CD14-positive monocyte (primary cell): ENCODE data around the gene ALDH16A1. TPM values are rescaled to one million over a fixed set of nuclear protein-coding genes. Genes with fewer than 3 reads are reported as not detected.
A peak's percentile ranks its signal among the peaks of the same experiment; 100 is the strongest.

Experiments
- DNase-seq, 3 donors: peaks; one replicate each; pipeline ENCODE4 v3.0.0-alpha.2; 2011 to 2022
- H2AFZ ChIP-seq: 2 replicates; pipeline ENCODE4 v1.6.0; 2012; ENCODE audit warnings: mild to moderate bottlenecking, low read depth, low read length, inconsistent platforms; ENCODE audit not compliant: insufficient read depth, poor library complexity, severe bottlenecking
- H3K27ac ChIP-seq, 2 donors: 1 replicate in 1 of 2; 2 replicates in 1 of 2; pipeline ENCODE4 v1.5.1; 2012 to 2013; ENCODE audit warnings: low read length in 2 of 2, control low read depth in 1 of 2, inconsistent platforms in 1 of 2, low read depth in 1 of 2, mild to moderate bottlenecking in 1 of 2
- H3K27me3 ChIP-seq, 2 donors: one replicate each; pipeline versions ENCODE4 v1.6.0 to v1.6.1; 2011 to 2013; ENCODE audit warnings: low read length in 2 of 2; ENCODE audit not compliant: control insufficient read depth in 2 of 2, insufficient read depth in 2 of 2
- H3K36me3 ChIP-seq, 2 donors: replicated peaks in 1 of 2; 1 replicate in 1 of 2; 2 replicates in 1 of 2; pipeline versions ENCODE4 v1.5.1 to v1.6.1; 2012 to 2013; ENCODE audit warnings: low read length in 2 of 2, control low read depth in 1 of 2, inconsistent platforms in 1 of 2, mild to moderate bottlenecking in 1 of 2; ENCODE audit not compliant: insufficient read depth in 2 of 2, control insufficient read depth in 1 of 2
- H3K4me1 ChIP-seq, 2 donors: 1 replicate in 1 of 2; 2 replicates in 1 of 2; pipeline versions ENCODE4 v1.5.1 to v1.6.1; 2012 to 2013; ENCODE audit warnings: low read length in 2 of 2, control low read depth in 1 of 2, inconsistent platforms in 1 of 2, mild to moderate bottlenecking in 1 of 2, moderate library complexity in 1 of 2; ENCODE audit not compliant: insufficient read depth in 2 of 2, control insufficient read depth in 1 of 2
- H3K4me2 ChIP-seq: replicated peaks from 2 replicates; pipeline ENCODE3; 2012; ENCODE audit warnings: low read length, moderate library complexity, mild to moderate bottlenecking; ENCODE audit not compliant: poor library complexity, severe bottlenecking; ENCODE audit errors: extremely low read depth
- H3K4me3 ChIP-seq, 3 experiments: fragments of 200-600 bp in 1 of 3; sonication (generic) in 1 of 3; replicated peaks in 1 of 3; 1 replicate in 2 of 3; 2 replicates in 1 of 3; pipeline ENCODE4 v1.5.1; 2011 to 2013; ENCODE audit warnings: low read length in 3 of 3, mild to moderate bottlenecking in 3 of 3, control low read depth in 2 of 3, low read depth in 2 of 3, inconsistent platforms in 1 of 3, moderate library complexity in 1 of 3
- H3K79me2 ChIP-seq: 2 replicates; pipeline ENCODE4 v1.6.0; 2012; ENCODE audit warnings: mild to moderate bottlenecking, control low read depth, inconsistent platforms, low read length, moderate library complexity; ENCODE audit not compliant: insufficient read depth
- H3K9ac ChIP-seq: 2 replicates; pipeline ENCODE4 v1.6.0; 2017; ENCODE audit warnings: low read length, mild to moderate bottlenecking; ENCODE audit not compliant: insufficient read depth, poor library complexity, severe bottlenecking
- H3K9me3 ChIP-seq, 2 donors: replicated peaks in 1 of 2; 1 replicate in 1 of 2; 2 replicates in 1 of 2; pipeline versions ENCODE4 v1.5.1 to v1.6.1; 2012 to 2013; ENCODE audit warnings: low read length in 2 of 2, control low read depth in 1 of 2; ENCODE audit not compliant: control insufficient read depth in 1 of 2, insufficient read depth in 1 of 2
- H4K20me1 ChIP-seq: 2 replicates; pipeline ENCODE4 v1.6.0; 2012; ENCODE audit warnings: mild to moderate bottlenecking, low read length, control low read depth, moderate library complexity; ENCODE audit not compliant: insufficient read depth
- H3K27ac Mint-ChIP-seq, 7 donors: one replicate each; pipeline ENCODE4 v1.8.0; 2020; ENCODE audit warnings: mild to moderate bottlenecking in 7 of 7, mixed read lengths in 7 of 7, moderate library complexity in 6 of 7, inconsistent platforms in 2 of 7
- H3K27me3 Mint-ChIP-seq, 3 donors: one replicate each; pipeline ENCODE4 v1.8.0; 2021 to 2022; ENCODE audit warnings: low read depth in 3 of 3, mild to moderate bottlenecking in 3 of 3, mixed read lengths in 3 of 3, moderate library complexity in 3 of 3, inconsistent platforms in 1 of 3
- H3K36me3 Mint-ChIP-seq, 2 donors: one replicate each; pipeline ENCODE4 v1.8.0; 2020; ENCODE audit warnings: mixed read lengths in 2 of 2, inconsistent platforms in 1 of 2, mild to moderate bottlenecking in 1 of 2
- H3K4me1 Mint-ChIP-seq: one replicate; pipeline ENCODE4 v1.8.0; 2020; ENCODE audit warnings: mild to moderate bottlenecking, mixed read lengths
- H3K4me3 Mint-ChIP-seq, 2 donors: one replicate each; pipeline ENCODE4 v1.8.0; 2020; ENCODE audit warnings: mild to moderate bottlenecking in 2 of 2, mixed read lengths in 2 of 2, moderate library complexity in 1 of 2
- H3K9me3 Mint-ChIP-seq, 7 donors: one replicate each; pipeline ENCODE4 v1.8.0; 2020 to 2022; ENCODE audit warnings: mixed read lengths in 7 of 7, mild to moderate bottlenecking in 6 of 7, moderate library complexity in 6 of 7, inconsistent platforms in 2 of 7
- CTCF ChIP-seq: fragments of 200-600 bp; IDR thresholded peaks from one replicate; pipeline ENCODE4 v1.8.0; 2022; ENCODE audit warnings: antibody characterized with exemption, mild to moderate bottlenecking
- WGBS: methylation state at CpG from one replicate; pipeline ENCODE4 v1.1.5; 2013; ENCODE audit warnings: missing lambda C conversion rate; ENCODE audit not compliant: insufficient coverage; 5-methylcytosine and 5-hydroxymethylcytosine counted together
- intact Hi-C, 2 donors: fragments of 100-400 bp; cut with micrococcal nuclease; formaldehyde crosslinking; loops; one replicate each; pipeline versions ENCODE4 v1.15.0 to v1.15.1; 2023
- polyA plus RNA-seq, 3 donors: library from polyadenylated mRNA; depleted of rRNA in 1 of 3; unstranded in 2 of 3; stranded (reverse) in 1 of 3; fragments of 300-500 nt in 2 of 3; fragments of >200 nt in 1 of 3; fragmentation: Illumina TruSeq in 2 of 3; gene quantifications; 1 replicate in 2 of 3; 2 replicates in 1 of 3; pipeline ENCODE4 v1.2.3, GENCODE V29; 2012 to 2021

The ALDH16A1 gene
- polyA plus RNA-seq, 3 donors, result 30.8 to 39.5 (median 31.2) TPM

GRCh38 chr19:49448432-49448786 lies 4.6 kb upstream of the ALDH16A1 start:
- no peak overlapping the region for H3K4me3 ChIP-seq
- intact Hi-C loops, result no loop called here
- Mint-ChIP-seq H3K27ac (no peak overlapping the region), H3K9me3 (peaks cover 0 to 2% (median 0%) of the 10 kb centered on the region in 7 donors), H3K27me3 (no peaks in the 10 kb centered on the region), H3K4me3 (no peak overlapping the region), H3K4me1 (peaks cover 56% of the 10 kb centered on the region), H3K36me3 (peaks cover 40 to 50% of the 10 kb centered on the region in 2 donors)
- H3K4me1 ChIP-seq, result peaks cover 39 to 53% of the 10 kb centered on the region in 2 donors
- WGBS, result 92% methylated on average over 5 of the region's 6 CpGs
- H3K27me3 ChIP-seq, result no peaks in the 10 kb centered on the region
- H3K4me2 ChIP-seq, result no peak overlapping the region
- H3K9ac ChIP-seq, result no peak overlapping the region
- DNase-seq, result no peak
- peaks cover 21% of the 10 kb centered on the region for H3K79me2 ChIP-seq
- TF ChIP-seq CTCF, result no peak
- no peaks in the 10 kb centered on the region for H4K20me1 ChIP-seq
- no peaks in the 10 kb centered on the region for H3K9me3 ChIP-seq
- H3K36me3 ChIP-seq, result peaks cover 24 to 33% of the 10 kb centered on the region in 2 donors
- no peak overlapping the region for H2AFZ ChIP-seq
- H3K27ac ChIP-seq, result no peak overlapping the region

GRCh38 chr19:49450405-49450804 lies 2.6 kb upstream of the ALDH16A1 start:
- H3K27ac Mint-ChIP-seq, result peak overlapping the region in 5 of 7 donors; percentile 42 to 99 (median 66)
- Histone ChIP-seq H4K20me1 (no peaks in the 10 kb centered on the region), H3K9me3 (no peaks in the 10 kb centered on the region), H3K4me3 (peak overlapping the region in 1 of 3 experiments; percentile 98), H3K79me2 (peaks cover 35% of the 10 kb centered on the region), H3K27ac (no peak overlapping the region), H3K4me1 (peaks cover 35 to 46% of the 10 kb centered on the region in 2 donors), H3K27me3 (no peaks in the 10 kb centered on the region), H3K4me2 (peak overlapping the region; percentile 99), H3K36me3 (peaks cover 24 to 33% of the 10 kb centered on the region in 2 donors), H3K9ac (no peak overlapping the region), H2AFZ (no peak overlapping the region)
- DNase-seq, result no peak
- H3K27me3 Mint-ChIP-seq, result peaks cover 0 to 3% (median 0%) of the 10 kb centered on the region in 3 donors
- no peak overlapping the region for H3K4me3 Mint-ChIP-seq
- intact Hi-C loops, result loop anchor here (5.0 to 10.0 kb wide), 3 partner anchors 37 to 366 kb away; partner anchors contain the start of genes RPL13A (in 1 of the 2), RPS11 (in 1 of the 2) and SNRNP70 (in 1 of the 2)
- H3K4me1 Mint-ChIP-seq, result peaks cover 50% of the 10 kb centered on the region
- peaks cover 0 to 2% (median 0%) of the 10 kb centered on the region in 7 donors for H3K9me3 Mint-ChIP-seq
- no peak for TF ChIP-seq CTCF
- H3K36me3 Mint-ChIP-seq, result peaks cover 40 to 50% of the 10 kb centered on the region in 2 donors
- WGBS, result 71% methylated on average over 4 of the region's 7 CpGs
